ENCODE data around the gene GOLGA6D. TPM values are rescaled to one million over a fixed set of nuclear protein-coding genes. Genes with fewer than 3 reads are reported as not detected.

GOLGA6D gene
- total RNA-seq, 1 experiment from 2014 or later, result 2.6 TPM

DNA sequence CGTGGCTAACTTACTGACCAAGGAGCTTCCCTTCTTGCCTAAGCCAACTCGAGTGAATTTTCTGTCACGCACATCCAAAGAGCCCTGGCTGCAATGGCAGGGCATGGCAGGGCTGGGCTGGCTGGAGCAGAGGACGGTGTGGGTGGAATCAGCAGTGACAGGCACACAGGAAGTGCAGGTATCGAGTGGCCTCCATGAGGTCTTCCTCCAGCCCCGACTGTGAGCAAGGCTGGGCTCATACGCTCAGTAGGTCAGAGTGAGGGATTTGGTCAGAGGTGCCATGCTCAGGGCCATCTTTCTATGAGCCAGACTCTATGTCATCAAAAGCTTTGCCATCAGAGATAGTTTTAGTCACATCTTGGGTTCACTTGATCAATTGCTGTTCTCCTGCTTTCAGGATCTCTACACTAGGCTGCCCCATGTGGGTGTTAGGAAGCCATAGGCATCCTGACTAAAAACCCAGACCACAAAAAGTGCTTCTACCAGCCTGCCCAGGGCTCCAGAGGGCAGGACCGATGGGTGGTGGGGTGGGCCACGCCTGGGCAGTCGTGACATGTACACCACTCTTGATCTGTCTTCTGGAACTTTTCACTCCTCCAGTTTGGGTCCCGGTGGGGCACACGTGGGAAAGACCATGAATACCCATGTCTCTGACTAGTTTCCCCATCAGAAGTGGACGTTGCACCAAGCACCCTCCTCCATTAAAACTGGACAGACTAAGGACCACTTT lies 30.6 kb downstream of the GOLGA6D start:
- TF ChIP-seq TP53 (CRISPR knock-in tag; IDR thresholded peaks at IDR 0.05) (no peak), ZNF219 (CRISPR knock-in tag; IDR thresholded peaks at IDR 0.05; ENCODE audit: borderline replicate concordance) (no peak), NR1H2 (CRISPR knock-in tag; IDR thresholded peaks at IDR 0.05) (no peak), NFATC4 (CRISPR knock-in tag; IDR thresholded peaks at IDR 0.05) (no peak), FOXK1 (CRISPR knock-in tag; IDR thresholded peaks at IDR 0.05) (no peak), NR2C2 (CRISPR knock-in tag; IDR thresholded peaks at IDR 0.05) (no peak), GTF2I (CRISPR knock-in tag; conservative IDR thresholded peaks at IDR 0.05) (no peak), ZNF317 (CRISPR knock-in tag; IDR thresholded peaks at IDR 0.05; ENCODE audit: borderline replicate concordance, low read depth) (no peak), CREB1 (CRISPR knock-in tag; IDR thresholded peaks at IDR 0.05) (no peak), HMGA2 (CRISPR knock-in tag; IDR thresholded peaks at IDR 0.05) (no peak), ZNF121 (CRISPR knock-in tag; IDR thresholded peaks at IDR 0.05) (no peak), GABPB1 (CRISPR knock-in tag; IDR thresholded peaks at IDR 0.05) (no peak), CBFB (CRISPR knock-in tag; IDR thresholded peaks at IDR 0.05; ENCODE audit: low read depth) (no peak)
- TF ChIP-seq, protein P1, sequence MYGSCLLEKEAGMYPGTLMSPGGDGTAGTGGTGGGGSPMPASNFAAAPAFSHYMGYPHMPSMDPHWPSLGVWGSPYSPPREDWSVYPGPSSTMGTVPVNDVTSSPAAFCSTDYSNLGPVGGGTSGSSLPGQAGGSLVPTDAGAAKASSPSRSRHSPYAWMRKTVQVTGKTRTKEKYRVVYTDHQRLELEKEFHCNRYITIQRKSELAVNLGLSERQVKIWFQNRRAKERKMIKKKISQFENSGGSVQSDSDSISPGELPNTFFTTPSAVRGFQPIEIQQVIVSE (CRISPR knock-in tag; IDR thresholded peaks at IDR 0.05; ENCODE audit: borderline replicate concordance), result no peak
- Mint-ChIP-seq H3K9me3 (no peaks in the 10 kb centered on the region), H3K36me3 (no peaks in the 10 kb centered on the region), H3K27me3 (ENCODE audit: low read depth) (peaks cover 24% of the 10 kb centered on the region), H3K4me1 (0 out of 2 replicates have a peak, but pooled peaks cover 2% of the 10 kb centered on the region), H3K27ac (no peak overlapping the region), H3K4me3 (no peak overlapping the region)
- DNase-seq (ENCODE audit: low spot score) (no peak), ATAC-seq (no peak)
- ChIA-PET POLR2A (no interaction called here), CTCF (no interaction called here)

DNA sequence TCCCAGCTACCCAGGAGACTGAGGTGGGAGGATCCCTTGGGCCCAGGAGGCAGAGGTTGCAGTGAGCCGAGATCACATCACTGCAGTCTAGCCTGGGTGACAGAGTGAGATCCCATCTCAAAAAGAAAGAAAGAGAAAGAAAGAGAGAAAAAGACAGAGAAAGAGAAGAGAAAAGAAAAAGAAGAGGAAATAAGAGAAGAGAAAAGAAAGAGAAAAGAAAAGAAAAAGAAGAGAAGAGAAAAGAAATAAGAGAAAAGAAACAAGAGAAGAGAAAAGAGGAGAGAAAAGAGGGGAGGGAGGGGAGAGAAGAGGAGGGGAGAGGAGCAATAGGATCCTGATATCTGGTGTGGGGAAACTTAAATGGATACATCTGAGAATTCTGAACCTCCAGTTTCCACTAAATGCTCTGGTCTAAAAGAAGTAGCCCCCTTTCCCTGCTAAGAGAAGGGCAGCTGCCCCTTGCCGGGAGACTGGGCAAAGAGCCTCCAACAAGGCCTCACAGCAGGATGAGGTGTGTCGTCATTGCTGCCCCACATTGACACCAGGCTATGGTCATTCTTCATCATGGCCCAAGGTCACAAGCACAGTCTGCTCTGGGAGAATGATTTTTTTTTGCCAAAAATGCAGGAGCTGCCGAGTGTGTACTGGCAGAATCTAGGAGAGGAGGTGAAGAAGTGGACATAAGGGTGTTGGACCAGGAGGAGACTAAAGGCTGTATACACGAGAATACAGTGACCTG lies 32.1 kb downstream of the GOLGA6D start:
- peaks cover 26% of the 10 kb centered on the region for H3K27me3 Mint-ChIP-seq (ENCODE audit: low read depth)
- ATAC-seq (no peak), DNase-seq (ENCODE audit: low spot score) (no peak)
- POLR2A ChIA-PET, result no interaction called here
- no peaks in the 10 kb centered on the region for H3K4me1 Mint-ChIP-seq
- no peak overlapping the region for H3K27ac Mint-ChIP-seq
- no peak overlapping the region for H3K4me3 Mint-ChIP-seq
- peaks cover 2% of the 10 kb centered on the region for H3K9me3 Mint-ChIP-seq
- CTCF ChIA-PET, result no interaction called here
- no peaks in the 10 kb centered on the region for H3K36me3 Mint-ChIP-seq
- TF ChIP-seq, protein P2, sequence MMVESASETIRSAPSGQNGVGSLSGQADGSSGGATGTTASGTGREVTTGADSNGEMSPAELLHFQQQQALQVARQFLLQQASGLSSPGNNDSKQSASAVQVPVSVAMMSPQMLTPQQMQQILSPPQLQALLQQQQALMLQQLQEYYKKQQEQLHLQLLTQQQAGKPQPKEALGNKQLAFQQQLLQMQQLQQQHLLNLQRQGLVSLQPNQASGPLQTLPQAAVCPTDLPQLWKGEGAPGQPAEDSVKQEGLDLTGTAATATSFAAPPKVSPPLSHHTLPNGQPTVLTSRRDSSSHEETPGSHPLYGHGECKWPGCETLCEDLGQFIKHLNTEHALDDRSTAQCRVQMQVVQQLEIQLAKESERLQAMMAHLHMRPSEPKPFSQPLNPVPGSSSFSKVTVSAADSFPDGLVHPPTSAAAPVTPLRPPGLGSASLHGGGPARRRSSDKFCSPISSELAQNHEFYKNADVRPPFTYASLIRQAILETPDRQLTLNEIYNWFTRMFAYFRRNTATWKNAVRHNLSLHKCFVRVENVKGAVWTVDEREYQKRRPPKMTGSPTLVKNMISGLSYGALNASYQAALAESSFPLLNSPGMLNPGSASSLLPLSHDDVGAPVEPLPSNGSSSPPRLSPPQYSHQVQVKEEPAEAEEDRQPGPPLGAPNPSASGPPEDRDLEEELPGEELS (CRISPR knock-in tag; IDR thresholded peaks at IDR 0.05), result no peak
- TF ChIP-seq NR2C2 (CRISPR knock-in tag; IDR thresholded peaks at IDR 0.05), result no peak
- no peak for TF ChIP-seq OVOL2 (CRISPR knock-in tag; IDR thresholded peaks at IDR 0.05; ENCODE audit: borderline replicate concordance)
- TF ChIP-seq HMGA2 (CRISPR knock-in tag; IDR thresholded peaks at IDR 0.05), result no peak
- TF ChIP-seq, protein P3, sequence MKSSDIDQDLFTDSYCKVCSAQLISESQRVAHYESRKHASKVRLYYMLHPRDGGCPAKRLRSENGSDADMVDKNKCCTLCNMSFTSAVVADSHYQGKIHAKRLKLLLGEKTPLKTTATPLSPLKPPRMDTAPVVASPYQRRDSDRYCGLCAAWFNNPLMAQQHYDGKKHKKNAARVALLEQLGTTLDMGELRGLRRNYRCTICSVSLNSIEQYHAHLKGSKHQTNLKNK (CRISPR knock-in tag; IDR thresholded peaks at IDR 0.05), result no peak
- no peak for TF ChIP-seq FOXP1 (CRISPR knock-in tag; IDR thresholded peaks at IDR 0.05; ENCODE audit: borderline replicate concordance)
- TF ChIP-seq, protein P4, sequence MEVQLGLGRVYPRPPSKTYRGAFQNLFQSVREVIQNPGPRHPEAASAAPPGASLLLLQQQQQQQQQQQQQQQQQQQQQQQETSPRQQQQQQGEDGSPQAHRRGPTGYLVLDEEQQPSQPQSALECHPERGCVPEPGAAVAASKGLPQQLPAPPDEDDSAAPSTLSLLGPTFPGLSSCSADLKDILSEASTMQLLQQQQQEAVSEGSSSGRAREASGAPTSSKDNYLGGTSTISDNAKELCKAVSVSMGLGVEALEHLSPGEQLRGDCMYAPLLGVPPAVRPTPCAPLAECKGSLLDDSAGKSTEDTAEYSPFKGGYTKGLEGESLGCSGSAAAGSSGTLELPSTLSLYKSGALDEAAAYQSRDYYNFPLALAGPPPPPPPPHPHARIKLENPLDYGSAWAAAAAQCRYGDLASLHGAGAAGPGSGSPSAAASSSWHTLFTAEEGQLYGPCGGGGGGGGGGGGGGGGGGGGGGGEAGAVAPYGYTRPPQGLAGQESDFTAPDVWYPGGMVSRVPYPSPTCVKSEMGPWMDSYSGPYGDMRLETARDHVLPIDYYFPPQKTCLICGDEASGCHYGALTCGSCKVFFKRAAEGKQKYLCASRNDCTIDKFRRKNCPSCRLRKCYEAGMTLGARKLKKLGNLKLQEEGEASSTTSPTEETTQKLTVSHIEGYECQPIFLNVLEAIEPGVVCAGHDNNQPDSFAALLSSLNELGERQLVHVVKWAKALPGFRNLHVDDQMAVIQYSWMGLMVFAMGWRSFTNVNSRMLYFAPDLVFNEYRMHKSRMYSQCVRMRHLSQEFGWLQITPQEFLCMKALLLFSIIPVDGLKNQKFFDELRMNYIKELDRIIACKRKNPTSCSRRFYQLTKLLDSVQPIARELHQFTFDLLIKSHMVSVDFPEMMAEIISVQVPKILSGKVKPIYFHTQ (CRISPR knock-in tag; IDR thresholded peaks at IDR 0.05), result no peak
- no peak for TF ChIP-seq EMX1 (CRISPR knock-in tag; IDR thresholded peaks at IDR 0.05)
- no peak for TF ChIP-seq JAZF1 (CRISPR knock-in tag; IDR thresholded peaks at IDR 0.05)
- no peak for TF ChIP-seq PRRX2 (CRISPR knock-in tag; IDR thresholded peaks at IDR 0.05)
- TF ChIP-seq FOXK1 (CRISPR knock-in tag; IDR thresholded peaks at IDR 0.05), result no peak
- TF ChIP-seq ZNF219 (CRISPR knock-in tag; IDR thresholded peaks at IDR 0.05; ENCODE audit: borderline replicate concordance), result no peak
- no peak for TF ChIP-seq ELF4 (CRISPR knock-in tag; IDR thresholded peaks at IDR 0.05; ENCODE audit: low read depth)
- no peak for TF ChIP-seq JUN (CRISPR knock-in tag; IDR thresholded peaks at IDR 0.05)
- TF ChIP-seq GTF2I (CRISPR knock-in tag; conservative IDR thresholded peaks at IDR 0.05), result no peak
- TF ChIP-seq, protein P5, sequence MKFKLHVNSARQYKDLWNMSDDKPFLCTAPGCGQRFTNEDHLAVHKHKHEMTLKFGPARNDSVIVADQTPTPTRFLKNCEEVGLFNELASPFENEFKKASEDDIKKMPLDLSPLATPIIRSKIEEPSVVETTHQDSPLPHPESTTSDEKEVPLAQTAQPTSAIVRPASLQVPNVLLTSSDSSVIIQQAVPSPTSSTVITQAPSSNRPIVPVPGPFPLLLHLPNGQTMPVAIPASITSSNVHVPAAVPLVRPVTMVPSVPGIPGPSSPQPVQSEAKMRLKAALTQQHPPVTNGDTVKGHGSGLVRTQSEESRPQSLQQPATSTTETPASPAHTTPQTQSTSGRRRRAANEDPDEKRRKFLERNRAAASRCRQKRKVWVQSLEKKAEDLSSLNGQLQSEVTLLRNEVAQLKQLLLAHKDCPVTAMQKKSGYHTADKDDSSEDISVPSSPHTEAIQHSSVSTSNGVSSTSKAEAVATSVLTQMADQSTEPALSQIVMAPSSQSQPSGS (CRISPR knock-in tag; IDR thresholded peaks at IDR 0.05; ENCODE audit: borderline replicate concordance, low read depth), result no peak
